B cell (primary cell): ENCODE measurements around the gene CHD5. TPM values are rescaled to one million over a fixed set of nuclear protein-coding genes. Genes with fewer than 3 reads are reported as not detected.

Experiments
- ATAC-seq: fragments of 200-7000 bp; cut with Tn5 transposase; one replicate; pipeline ENCODE4 v1.10.0; 2021; ENCODE audit warnings: low read depth, mild to moderate bottlenecking, moderate number of reproducible peaks, moderate library complexity
- CTCF ChIA-PET: fragments of 350-600 bp; sonication (Branson Sonifier 250); formaldehyde crosslinking; loops from one replicate; lab custom pipeline; 2021; ENCODE audit warnings: antibody characterized with exemption, inconsistent platforms; lab: Charles Lee
- POLR2A ChIA-PET: fragments of 350-600 bp; sonication (Branson Sonifier 250); formaldehyde crosslinking; loops from one replicate; lab custom pipeline; 2021; ENCODE audit warnings: antibody characterized with exemption; lab: Charles Lee
- DNase-seq: peaks from one replicate; pipeline ENCODE4 v3.0.0; 2013
- H2AFZ ChIP-seq: 2 replicates; pipeline ENCODE4 v1.6.1; 2012; ENCODE audit warnings: mild to moderate bottlenecking, low read depth, low read length; ENCODE audit not compliant: insufficient read depth, poor library complexity, severe bottlenecking
- H3K27ac ChIP-seq, 2 donors: 1 replicate in 1 of 2; 2 replicates in 1 of 2; pipeline ENCODE4 v1.5.1; 2012 to 2013; ENCODE audit warnings: low read length in 2 of 2, mild to moderate bottlenecking in 2 of 2, moderate library complexity in 1 of 2
- H3K27me3 ChIP-seq, 4 experiments: fragments of 200-600 bp in 1 of 4; sonication (generic) in 1 of 4; replicated peaks in 1 of 4; 1 replicate in 2 of 4; 2 replicates in 2 of 4; pipeline versions ENCODE4 v1.6.1 to v1.7.0; 2013 to 2016; ENCODE audit warnings: low read length in 3 of 4, mild to moderate bottlenecking in 2 of 4, mixed read lengths in 1 of 4, moderate library complexity in 1 of 4; ENCODE audit not compliant: insufficient read depth in 4 of 4, control insufficient read depth in 3 of 4; ENCODE audit errors: control extremely low read depth in 1 of 4
- H3K36me3 ChIP-seq, 2 experiments: replicated peaks in 1 of 2; 1 replicate in 1 of 2; 2 replicates in 1 of 2; pipeline versions ENCODE4 v1.6.1 to v1.7.1; 2013; ENCODE audit warnings: low read length in 1 of 2; ENCODE audit not compliant: insufficient read depth in 2 of 2, control insufficient read depth in 1 of 2; ENCODE audit errors: control extremely low read depth in 1 of 2, extremely low read depth in 1 of 2
- H3K4me1 ChIP-seq, 2 donors: fragments of 200-600 bp in 1 of 2; sonication (generic) in 1 of 2; 1 replicate in 1 of 2; 2 replicates in 1 of 2; pipeline versions ENCODE4 v1.5.1 to v1.6.1; 2013 to 2017; ENCODE audit warnings: low read length in 2 of 2; ENCODE audit not compliant: control insufficient read depth in 2 of 2, insufficient read depth in 2 of 2
- H3K4me2 ChIP-seq: replicated peaks from 2 replicates; pipeline ENCODE3; 2012; ENCODE audit warnings: mild to moderate bottlenecking, low read depth, low read length; ENCODE audit not compliant: poor library complexity, severe bottlenecking
- H3K4me3 ChIP-seq, 5 experiments: fragments of 200-600 bp in 1 of 5; sonication (generic) in 1 of 5; 1 replicate in 3 of 5; 2 replicates in 2 of 5; pipeline versions ENCODE4 v1.5.1 to v1.7.0; 2011 to 2016; ENCODE audit warnings: low read length in 4 of 5, mild to moderate bottlenecking in 4 of 5, low read depth in 2 of 5, control low read depth in 1 of 5, moderate library complexity in 1 of 5; ENCODE audit not compliant: insufficient read depth in 1 of 5; ENCODE audit errors: control extremely low read depth in 1 of 5, extremely low read depth in 1 of 5
- H3K79me2 ChIP-seq: fragments of 200-600 bp; sonication (generic); one replicate; pipeline ENCODE4 v1.6.0; 2016; ENCODE audit warnings: low read length; ENCODE audit not compliant: control insufficient read depth, insufficient read depth
- H3K9ac ChIP-seq: fragments of 200-600 bp; sonication (generic); 2 replicates; pipeline ENCODE4 v1.6.1; 2017; ENCODE audit warnings: mild to moderate bottlenecking, low read length, moderate library complexity
- H3K9me3 ChIP-seq, 3 donors: one replicate each; pipeline versions ENCODE4 v1.6.1 to v1.7.1; 2013; ENCODE audit warnings: low read length in 2 of 3; ENCODE audit not compliant: control insufficient read depth in 2 of 3, insufficient read depth in 1 of 3; ENCODE audit errors: control extremely low read depth in 1 of 3
- H4K20me1 ChIP-seq: 2 replicates; pipeline ENCODE4 v1.6.0; 2012; ENCODE audit warnings: mild to moderate bottlenecking, low read length; ENCODE audit not compliant: insufficient read depth, control insufficient read depth, poor library complexity, severe bottlenecking
- H3K27ac Mint-ChIP-seq: one replicate; pipeline ENCODE4 v1.8.0; 2021; ENCODE audit warnings: mixed read lengths
- H3K27me3 Mint-ChIP-seq: one replicate; pipeline ENCODE4 v1.8.0; 2021; ENCODE audit warnings: mixed read lengths
- H3K4me1 Mint-ChIP-seq: one replicate; pipeline ENCODE4 v1.8.0; 2021; ENCODE audit warnings: mixed read lengths
- H3K4me3 Mint-ChIP-seq: one replicate; pipeline ENCODE4 v1.8.0; 2021; ENCODE audit warnings: mixed read lengths
- H3K9me3 Mint-ChIP-seq: one replicate; pipeline ENCODE4 v1.8.0; 2022; ENCODE audit warnings: mixed read lengths; ENCODE audit not compliant: insufficient read depth
- EZH2 ChIP-seq: IDR thresholded peaks from 2 replicates; pipeline ENCODE4 v1.6.1; 2012; ENCODE audit warnings: borderline replicate concordance, low read depth, mild to moderate bottlenecking, moderate library complexity, low read length; ENCODE audit not compliant: insufficient read depth, poor library complexity, severe bottlenecking
- WGBS: methylation state at CpG from one replicate; pipeline ENCODE4 v1.1.5; 2013; ENCODE audit warnings: missing lambda C conversion rate; ENCODE audit not compliant: insufficient coverage; 5-methylcytosine and 5-hydroxymethylcytosine counted together
- intact Hi-C: fragments of 100-400 bp; cut with micrococcal nuclease; formaldehyde crosslinking; loops from one replicate; pipeline ENCODE4 v1.10.0; 2022
- polyA plus RNA-seq: library from polyadenylated mRNA; depleted of rRNA; stranded (reverse); fragments of >200 nt; gene quantifications from 2 replicates; pipeline ENCODE4 v1.2.3, GENCODE V29; 2012
- total RNA-seq, 2 donors: library from RNA; stranded (reverse); fragments of 120-200 nt in 1 of 2; gene quantifications; 1 replicate in 1 of 2; 2 replicates in 1 of 2; pipeline versions ENCODE4 v1.2.3 to v1.2.4, GENCODE V29; 2013 to 2022
- TF ChIP-seq, protein P1 (sequence below): fragments of 200-600 bp; IDR thresholded peaks from one replicate; pipeline ENCODE4 v1.8.0; 2022; ENCODE audit warnings: antibody characterized with exemption, mild to moderate bottlenecking

The CHD5 gene
- total and polyA plus RNA-seq, 2 donors (not counting 1 experiment from before 2014, with no cell fraction given): 0.18 to 0.20 TPM

DNA sequence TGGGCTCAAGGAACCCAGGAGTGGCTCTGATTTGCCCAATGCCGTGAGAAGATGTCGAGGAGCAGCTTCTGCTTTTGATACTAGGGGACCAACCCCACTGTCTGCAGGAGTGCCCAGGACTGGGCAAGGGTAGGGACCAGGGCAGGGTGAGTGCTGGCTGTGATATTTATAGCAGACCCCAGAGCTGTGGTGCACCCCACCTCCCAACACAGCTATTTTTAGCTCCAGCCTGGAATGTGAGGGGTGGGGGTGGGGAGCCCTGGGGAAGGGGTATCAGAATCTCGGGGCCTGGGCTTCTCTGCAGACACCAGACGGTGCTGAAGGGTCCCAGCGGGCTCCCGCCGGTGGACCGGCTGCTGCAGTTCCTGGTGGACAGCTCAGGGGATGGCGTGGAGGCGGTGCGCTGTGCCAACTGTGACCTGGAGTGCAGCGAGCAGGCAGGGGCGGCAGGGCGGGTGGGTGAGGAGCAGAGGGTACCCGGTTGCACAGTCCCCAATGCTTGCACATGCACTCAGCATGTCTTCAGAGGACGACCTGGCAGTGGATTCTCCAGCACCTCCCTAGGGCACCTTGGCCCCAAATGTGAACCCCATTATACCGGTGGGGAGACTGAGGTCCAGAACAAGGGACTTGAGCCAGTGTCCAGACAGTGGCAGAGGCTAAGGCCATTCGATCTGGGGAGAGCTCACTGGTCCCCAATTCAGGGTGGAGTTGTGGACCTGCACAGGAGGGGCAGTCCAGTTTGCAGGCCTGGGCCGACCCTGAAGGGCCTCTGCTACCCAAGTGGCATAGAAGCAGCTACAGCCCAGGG lies 27.2 kb upstream of the CHD5 start:
- no peaks in the 10 kb centered on the region for H4K20me1 ChIP-seq
- peak overlapping the region; percentile 92 for H3K4me2 ChIP-seq
- no peak for ATAC-seq
- 68% methylated on average over 17 of the region's 19 CpGs for WGBS
- H3K9ac ChIP-seq: no peak overlapping the region
- Mint-ChIP-seq H3K27ac (no peak overlapping the region), H3K4me1 (peaks cover 23% of the 10 kb centered on the region), H3K27me3 (peaks cover 21% of the 10 kb centered on the region), H3K9me3 (no peaks in the 10 kb centered on the region), H3K4me3 (peak overlapping the region; percentile 57)
- H3K36me3 ChIP-seq: no peaks in the 10 kb centered on the region
- no peak overlapping the region for H3K27ac ChIP-seq
- H3K27me3 ChIP-seq: peaks cover 0 to 58% (median 20%) of the 10 kb centered on the region in 4 experiments
- no peak overlapping the region for H2AFZ ChIP-seq
- H3K79me2 ChIP-seq: no peaks in the 10 kb centered on the region
- intact Hi-C loops: no loop called here
- peaks cover 38 to 43% of the 10 kb centered on the region in 2 donors for H3K4me1 ChIP-seq
- ChIA-PET CTCF (no interaction called here), POLR2A (no interaction called here)
- DNase-seq: no peak
- no peak overlapping the region for H3K4me3 ChIP-seq
- H3K9me3 ChIP-seq: peaks cover 0 to 18% (median 0%) of the 10 kb centered on the region in 3 donors
- TF ChIP-seq, protein P1, sequence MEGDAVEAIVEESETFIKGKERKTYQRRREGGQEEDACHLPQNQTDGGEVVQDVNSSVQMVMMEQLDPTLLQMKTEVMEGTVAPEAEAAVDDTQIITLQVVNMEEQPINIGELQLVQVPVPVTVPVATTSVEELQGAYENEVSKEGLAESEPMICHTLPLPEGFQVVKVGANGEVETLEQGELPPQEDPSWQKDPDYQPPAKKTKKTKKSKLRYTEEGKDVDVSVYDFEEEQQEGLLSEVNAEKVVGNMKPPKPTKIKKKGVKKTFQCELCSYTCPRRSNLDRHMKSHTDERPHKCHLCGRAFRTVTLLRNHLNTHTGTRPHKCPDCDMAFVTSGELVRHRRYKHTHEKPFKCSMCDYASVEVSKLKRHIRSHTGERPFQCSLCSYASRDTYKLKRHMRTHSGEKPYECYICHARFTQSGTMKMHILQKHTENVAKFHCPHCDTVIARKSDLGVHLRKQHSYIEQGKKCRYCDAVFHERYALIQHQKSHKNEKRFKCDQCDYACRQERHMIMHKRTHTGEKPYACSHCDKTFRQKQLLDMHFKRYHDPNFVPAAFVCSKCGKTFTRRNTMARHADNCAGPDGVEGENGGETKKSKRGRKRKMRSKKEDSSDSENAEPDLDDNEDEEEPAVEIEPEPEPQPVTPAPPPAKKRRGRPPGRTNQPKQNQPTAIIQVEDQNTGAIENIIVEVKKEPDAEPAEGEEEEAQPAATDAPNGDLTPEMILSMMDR: no peak
- no peak for TF ChIP-seq EZH2

- H3K27me3 Mint-ChIP-seq: peaks cover 16% of the 10 kb centered on the region
- Histone ChIP-seq H3K9ac (peak overlapping the region; percentile 65), H3K79me2 (peaks cover 3% of the 10 kb centered on the region), H3K27me3 (peaks cover 0 to 58% (median 20%) of the 10 kb centered on the region in 4 experiments), H3K4me3 (peak overlapping the region in 3 of 5 experiments; percentile 48 to 58 (median 56)), H3K4me2 (peak overlapping the region; percentile 92), H3K9me3 (peaks cover 0 to 18% (median 0%) of the 10 kb centered on the region in 3 donors), H3K36me3 (no peaks in the 10 kb centered on the region), H3K27ac (no peak overlapping the region), H4K20me1 (no peaks in the 10 kb centered on the region), H3K4me1 (peaks cover 36 to 38% of the 10 kb centered on the region in 2 donors), H2AFZ (peak overlapping the region; percentile 71)
- TF ChIP-seq, protein P1: no peak
- TF ChIP-seq EZH2: no peak
- H3K4me1 Mint-ChIP-seq: peaks cover 18% of the 10 kb centered on the region
- intact Hi-C loops: no loop called here
- no peaks in the 10 kb centered on the region for H3K9me3 Mint-ChIP-seq
- DNase-seq: no peak
- WGBS: 10% methylated on average over 25 of the region's 25 CpGs
- no peak overlapping the region for H3K27ac Mint-ChIP-seq
- ChIA-PET CTCF (no interaction called here), POLR2A (no interaction called here)
- no peak for ATAC-seq
- H3K4me3 Mint-ChIP-seq: peak overlapping the region; percentile 57
Measured at GRCh38 chr1:6206520-6206855, 26.4 kb upstream of the CHD5 start.
